Measurements from ENCODE around the gene SPEN.

The SPEN gene

GRCh38 chr1:15957221-15958095, 110.0 kb downstream of the SPEN start:
- DNase-seq = no peak

- no peak for DNase-seq
Measured at GRCh38 chr1:15958111-15958510, 110.6 kb downstream of the SPEN start.

GRCh38 chr1:15958793-15959192, 111.3 kb downstream of the SPEN start:
- no peak for DNase-seq

- DNase-seq = no peak
Measured at GRCh38 chr1:15959424-15959823, 111.9 kb downstream of the SPEN start.

GRCh38 chr1:15959827-15960446, 112.4 kb downstream of the SPEN start:
- DNase-seq = no peak

GRCh38 chr1:15960808-15961207, 113.3 kb downstream of the SPEN start:
- DNase-seq = no peak

- no peak for DNase-seq
Measured at GRCh38 chr1:15961492-15961891, 114.0 kb downstream of the SPEN start.

GRCh38 chr1:15962176-15962575, 114.7 kb downstream of the SPEN start:
- DNase-seq = peak in 5 of 56 donors; percentile 30 to 40 (median 35)

GRCh38 chr1:15962671-15963362, 115.3 kb downstream of the SPEN start:
- no peak for DNase-seq

GRCh38 chr1:15963363-15963967, 116.0 kb downstream of the SPEN start:
- DNase-seq = no peak

GRCh38 chr1:15963968-15964648, 116.6 kb downstream of the SPEN start:
- DNase-seq = no peak

GRCh38 chr1:15965228-15965767, 117.8 kb downstream of the SPEN start:
- DNase-seq = peak in 38 of 56 donors; percentile 24 to 90 (median 64)

- DNase-seq = peak in 15 of 56 donors; percentile 19 to 55 (median 35)
Measured at GRCh38 chr1:15966081-15966955, 118.8 kb downstream of the SPEN start.

- no peak for DNase-seq
Measured at GRCh38 chr1:15966956-15967344, 119.4 kb downstream of the SPEN start.

- peak in 8 of 56 donors; percentile 11 to 58 (median 37) for DNase-seq
Measured at GRCh38 chr1:15968172-15968571, 120.7 kb downstream of the SPEN start.

GRCh38 chr1:15969321-15969880, 121.9 kb downstream of the SPEN start:
- DNase-seq = no peak

GRCh38 chr1:15970911-15971310, 123.4 kb downstream of the SPEN start:
- DNase-seq = no peak

- DNase-seq = no peak
Measured at GRCh38 chr1:15972409-15972808, 124.9 kb downstream of the SPEN start.

GRCh38 chr1:15973772-15974171, 126.3 kb downstream of the SPEN start:
- no peak for DNase-seq

Measured in amygdala (tissue), 56 donors.